COR-L47 (cell line): ENCODE measurements around the gene REPS2.

Experiments used
- DNase-seq: peaks from one replicate; lab custom pipeline; 2025; lab: John Stamatoyannopoulos, UW

REPS2 gene

GRCh38 chrX:17000751-17001150, 54.3 kb downstream of the REPS2 start:
- DNase-seq: no peak

DNA sequence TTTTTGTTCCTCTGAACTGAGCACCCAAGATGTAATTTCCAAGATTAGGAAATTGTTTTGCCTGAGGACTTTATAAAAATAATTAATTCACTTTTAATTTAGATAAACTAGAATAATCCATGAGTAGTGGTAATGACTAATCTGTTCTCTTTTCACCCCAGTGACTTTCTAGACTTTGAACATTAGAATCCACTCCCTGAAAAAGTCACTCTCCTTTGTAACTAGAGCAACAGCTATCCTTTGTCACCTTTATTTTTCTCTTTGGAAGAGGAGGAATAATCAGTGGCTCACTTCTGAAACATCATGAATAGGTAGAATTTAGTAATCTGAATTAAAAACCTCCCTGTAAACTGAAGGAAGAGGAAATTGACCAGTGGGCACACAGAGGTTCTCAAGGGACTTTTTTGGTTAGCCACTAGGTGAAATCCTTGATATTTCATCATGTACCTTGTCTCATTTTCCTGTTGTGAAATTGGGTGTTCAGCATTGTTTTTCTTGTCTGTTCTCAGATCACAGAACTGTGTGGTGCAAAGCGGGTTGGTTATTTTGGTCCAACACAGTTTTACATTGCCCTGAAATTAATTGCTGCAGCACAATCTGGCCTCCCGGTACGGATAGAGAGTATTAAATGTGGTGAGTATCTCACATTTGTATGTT, 59.4 kb downstream of the REPS2 start:
- no peak for DNase-seq

DNA sequence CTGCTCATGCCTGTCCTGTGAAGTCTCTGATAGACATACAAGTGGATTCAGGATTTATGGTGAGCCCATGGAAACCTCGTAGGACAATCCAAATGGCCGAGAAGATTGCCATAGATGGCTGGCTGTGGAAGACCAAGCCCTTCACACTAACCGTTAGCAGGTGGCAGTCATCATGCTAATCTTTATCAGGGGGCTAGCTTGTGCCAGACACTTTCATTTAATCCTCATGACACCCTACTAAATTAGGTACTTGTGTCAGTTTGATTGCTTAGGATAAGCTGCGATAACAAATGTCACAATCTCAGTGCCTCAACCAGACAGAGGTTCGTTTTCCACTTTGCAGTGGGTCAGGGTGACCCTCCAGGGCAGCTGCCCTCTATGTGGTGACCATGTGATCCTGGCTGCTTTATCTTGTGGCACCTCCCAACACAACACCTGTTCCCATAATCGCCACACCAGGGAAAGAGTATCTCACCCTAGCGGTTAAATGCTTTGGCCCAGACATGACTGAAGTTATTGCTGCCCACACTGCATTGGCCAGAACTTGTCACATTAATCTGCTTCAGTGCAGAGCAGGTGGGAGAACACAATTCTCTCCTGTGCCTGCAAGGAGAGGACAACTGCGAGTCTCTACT, 60.8 kb downstream of the REPS2 start:
- no peak for DNase-seq

DNA sequence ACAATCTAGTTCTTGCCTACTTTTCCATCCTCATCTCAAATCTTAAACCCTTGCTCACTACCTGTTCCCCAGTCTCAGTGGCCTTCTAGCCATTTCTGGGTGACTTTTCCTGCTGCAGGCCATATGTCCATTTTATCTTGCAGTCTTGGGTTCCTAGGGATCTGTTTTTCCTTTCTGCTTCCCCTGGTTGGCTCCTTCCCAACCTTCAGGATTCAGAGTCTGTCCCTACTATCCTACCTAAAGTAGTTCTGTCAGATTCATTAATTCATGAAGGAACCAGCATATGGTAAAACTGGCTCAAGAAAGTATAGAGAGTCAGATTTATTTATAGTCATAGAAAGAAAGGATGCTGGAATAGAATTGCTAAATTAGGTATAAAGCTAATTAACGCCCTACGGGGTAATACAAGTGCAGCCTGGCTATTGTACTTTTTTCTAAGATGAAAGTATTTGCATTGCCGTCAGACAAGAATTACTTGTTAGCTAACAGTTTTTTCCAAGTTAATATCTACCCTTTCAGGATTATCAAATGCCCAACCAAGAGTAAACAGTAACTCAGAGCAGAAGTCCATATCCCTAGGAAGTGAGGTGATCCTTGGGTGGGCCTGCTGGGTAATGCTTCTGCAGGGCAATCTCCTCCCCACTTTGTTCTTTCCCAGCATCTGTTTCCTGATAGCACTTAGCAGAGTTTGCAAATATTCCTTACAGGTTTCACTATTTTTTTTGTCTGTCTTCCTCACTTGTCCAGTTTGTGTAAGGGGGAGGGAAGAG, 63.6 kb downstream of the REPS2 start:
- DNase-seq: no peak

- DNase-seq: no peak
Observed at GRCh38 chrX:17012465-17012864, 66.0 kb downstream of the REPS2 start.

- DNase-seq: no peak
Observed at GRCh38 chrX:17014216-17014615, 67.8 kb downstream of the REPS2 start.

- no peak for DNase-seq
Observed at GRCh38 chrX:17017134-17017533, 70.7 kb downstream of the REPS2 start.

DNA sequence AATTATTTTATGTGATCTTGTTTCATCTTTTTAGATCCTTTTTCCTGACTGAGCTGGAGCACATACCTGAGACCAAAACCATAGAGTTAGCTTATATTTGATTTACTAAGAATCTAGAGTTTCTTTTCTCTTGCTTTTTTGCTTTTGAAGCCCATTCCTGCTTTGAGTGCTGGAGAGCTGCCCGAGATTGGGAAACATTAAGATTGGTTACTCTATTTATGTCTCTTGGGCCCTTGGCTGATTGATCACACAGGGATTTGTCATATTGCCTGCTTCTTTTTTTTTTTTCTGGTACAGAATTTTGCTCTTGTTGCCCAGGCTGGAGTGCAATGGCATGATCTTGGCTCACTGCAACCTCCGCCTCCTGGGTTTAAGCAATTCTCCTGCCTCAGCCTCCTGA, 73.9 kb downstream of the REPS2 start:
- no peak for DNase-seq

GRCh38 chrX:17020851-17021821, 74.7 kb downstream of the REPS2 start:
- DNase-seq: no peak

- DNase-seq: no peak
Observed at GRCh38 chrX:17021851-17022604, 75.6 kb downstream of the REPS2 start.

DNA sequence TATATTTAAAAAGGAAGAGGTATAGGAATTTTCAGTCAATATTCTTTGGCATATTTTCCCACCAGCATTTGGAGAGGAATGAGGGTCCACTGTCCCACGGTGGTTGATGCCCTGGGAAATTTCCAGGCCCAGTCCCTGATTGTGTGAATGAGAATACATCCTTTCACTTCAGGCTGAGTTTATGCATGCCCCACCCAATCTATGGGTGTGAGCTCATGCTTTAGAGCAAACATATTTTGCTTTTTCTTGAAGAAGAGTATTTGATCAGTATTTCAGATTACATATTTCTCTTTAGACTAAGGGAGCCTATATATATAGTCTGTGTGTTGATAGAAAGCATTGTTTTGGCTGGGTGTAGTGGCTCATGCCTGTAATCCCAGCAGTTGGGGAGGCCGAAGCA, 77.2 kb downstream of the REPS2 start:
- DNase-seq: no peak

DNA sequence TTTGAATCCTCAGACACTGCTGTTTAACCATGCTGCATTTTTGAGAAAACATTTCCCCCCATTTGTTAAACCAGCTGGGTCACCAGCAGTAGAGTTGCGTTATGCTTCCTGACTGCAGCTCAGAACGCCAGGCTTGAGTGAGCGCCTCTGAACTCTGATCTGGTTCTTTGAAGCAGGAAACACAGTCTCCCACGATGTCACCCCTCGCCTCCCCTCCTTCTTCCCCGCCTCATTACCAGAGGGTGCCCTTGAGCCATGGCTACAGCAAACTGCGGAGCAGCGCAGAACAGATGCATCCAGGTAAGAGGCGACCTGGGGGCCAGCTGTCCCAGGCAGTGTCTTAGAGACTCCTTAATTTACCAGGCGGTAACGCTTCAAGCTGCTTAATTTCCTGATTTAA, 78.4 kb downstream of the REPS2 start:
- DNase-seq: no peak

GRCh38 chrX:17025621-17026302, 79.3 kb downstream of the REPS2 start:
- no peak for DNase-seq

DNA sequence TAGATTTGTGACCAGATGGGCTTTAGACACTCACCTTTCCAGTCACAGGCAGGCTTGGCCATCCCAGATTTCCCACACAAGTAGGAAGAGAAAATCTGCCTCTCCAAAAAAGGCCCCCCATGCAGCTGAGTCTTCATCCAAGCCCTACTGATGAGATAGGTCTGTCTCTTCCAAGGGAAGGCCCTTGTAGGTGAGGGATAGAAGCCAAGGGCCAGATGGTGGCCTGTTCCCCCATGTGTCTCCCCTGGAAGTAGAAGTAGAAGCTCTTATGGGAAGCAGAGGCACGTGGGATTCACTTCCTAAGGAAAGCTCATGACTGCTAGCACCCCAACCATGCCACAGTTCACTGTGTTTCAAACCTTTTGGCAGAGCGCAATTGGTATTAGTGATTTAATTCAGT, 81.5 kb downstream of the REPS2 start:
- DNase-seq: no peak

GRCh38 chrX:17028356-17028755, 81.9 kb downstream of the REPS2 start:
- no peak for DNase-seq

DNA sequence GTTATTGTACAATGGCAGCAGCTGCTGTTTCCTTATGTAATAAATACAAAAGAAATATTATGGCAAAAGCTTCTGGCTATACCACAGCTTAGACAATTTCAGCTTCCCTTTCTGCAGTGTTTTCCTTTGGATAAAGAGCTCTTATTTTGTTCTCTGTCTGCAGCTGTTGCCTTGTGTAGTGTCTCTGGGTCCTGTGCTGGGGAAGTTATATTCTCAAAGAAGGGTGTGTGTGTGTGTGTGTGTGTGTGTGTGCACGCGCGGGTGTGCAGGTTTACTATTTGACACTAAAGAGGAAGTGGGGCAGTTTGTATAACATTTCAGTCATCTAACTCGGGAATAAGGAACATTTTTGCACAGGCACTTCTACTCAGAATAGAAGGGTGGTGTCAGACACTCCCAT, 83.6 kb downstream of the REPS2 start:
- no peak for DNase-seq

- DNase-seq: no peak
Observed at GRCh38 chrX:17030580-17031270, 84.3 kb downstream of the REPS2 start.

GRCh38 chrX:17031827-17032226, 85.4 kb downstream of the REPS2 start:
- DNase-seq: no peak

- DNase-seq: no peak
Observed at GRCh38 chrX:17032351-17032750, 85.9 kb downstream of the REPS2 start.

- no peak for DNase-seq
Observed at GRCh38 chrX:17033225-17033624, 86.8 kb downstream of the REPS2 start.
